GM18511 (cell line): Measurements from ENCODE around the gene ADRB1.
A peak's percentile ranks its signal among the peaks of the same experiment; 100 is the strongest.

Experiments
- ATAC-seq: cut with Tn5 transposase; IDR thresholded peaks from one replicate; pipeline ENCODE4 v1.9.1; 2021; ENCODE audit warnings: mild to moderate bottlenecking, moderate library complexity; ENCODE audit not compliant: unreplicated experiment

Gene ADRB1

DNA sequence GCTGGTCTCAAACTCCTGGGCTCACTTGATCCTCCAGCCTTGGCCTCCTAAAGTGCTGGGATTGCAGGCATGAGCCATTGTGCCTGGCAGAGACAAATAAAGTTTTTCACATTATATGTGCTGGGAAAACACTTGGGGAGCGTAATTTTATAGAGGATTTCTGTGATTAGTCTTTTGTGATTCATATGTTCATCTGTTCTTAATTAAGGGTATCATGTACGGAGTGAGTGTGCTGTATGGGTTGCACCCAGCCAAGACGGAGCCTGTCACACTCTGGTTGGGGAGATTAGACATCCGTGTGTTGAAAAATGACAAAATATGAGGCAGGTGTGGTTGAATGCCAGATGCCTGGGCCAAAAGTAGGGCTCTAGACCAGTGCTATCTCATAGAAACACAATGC, 10.3 kb downstream of the ADRB1 start:
- no peak for ATAC-seq

DNA sequence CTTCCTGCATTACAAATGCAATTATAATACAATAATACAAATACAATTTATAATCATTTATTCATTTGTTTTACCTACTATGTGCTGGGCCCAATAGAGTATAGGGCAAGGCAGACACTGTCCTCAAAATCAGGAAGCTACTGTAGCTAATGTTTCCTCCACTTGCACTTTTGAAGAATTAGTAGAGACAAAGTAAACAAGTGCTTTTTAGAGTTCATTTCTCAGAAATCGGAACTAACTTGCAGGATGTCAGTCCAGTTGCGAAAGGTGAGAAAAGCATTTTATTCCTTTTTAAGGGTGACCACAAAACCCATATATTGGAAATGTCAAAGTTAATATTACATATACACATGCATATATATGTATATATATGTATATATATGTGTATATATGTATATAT, 14.2 kb downstream of the ADRB1 start:
- no peak for ATAC-seq

DNA sequence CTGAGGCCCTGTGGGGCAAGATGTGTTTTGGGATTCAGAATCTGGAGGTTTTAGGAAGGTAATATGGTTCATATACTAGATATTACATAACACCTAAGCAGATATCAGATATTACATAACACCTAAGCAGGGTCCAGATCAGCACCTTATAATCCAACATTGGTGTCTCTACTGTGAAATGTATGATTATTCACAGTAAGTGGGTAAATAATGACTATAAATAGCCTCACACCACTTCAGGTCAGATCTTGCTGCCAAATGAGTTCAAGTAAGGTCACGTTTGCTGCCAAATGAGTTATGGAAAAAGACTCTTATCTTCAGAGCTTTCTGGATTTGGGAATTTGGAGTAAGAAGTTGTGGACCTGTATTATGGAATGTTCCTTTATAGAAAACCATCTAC, 14.6 kb downstream of the ADRB1 start:
- no peak for ATAC-seq

DNA sequence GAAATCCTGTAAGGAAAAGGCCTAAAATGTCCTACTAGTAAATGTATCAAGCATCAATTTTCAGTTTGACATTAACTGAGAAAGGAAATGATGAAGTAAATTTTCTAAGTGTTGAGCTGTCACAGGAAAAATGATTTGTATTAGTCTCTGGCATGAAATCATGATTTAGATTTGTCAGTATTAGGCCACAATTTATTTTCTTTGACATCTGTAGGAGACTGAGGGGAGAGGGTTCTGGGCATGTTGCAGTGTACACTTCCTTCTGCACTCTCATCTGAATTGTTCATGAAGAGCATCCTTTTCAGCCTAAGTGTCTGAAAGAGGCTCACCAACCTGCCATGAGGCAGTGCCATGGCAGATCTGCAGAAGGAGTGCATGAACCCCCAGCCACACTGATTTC, 15.9 kb downstream of the ADRB1 start:
- no peak for ATAC-seq

DNA sequence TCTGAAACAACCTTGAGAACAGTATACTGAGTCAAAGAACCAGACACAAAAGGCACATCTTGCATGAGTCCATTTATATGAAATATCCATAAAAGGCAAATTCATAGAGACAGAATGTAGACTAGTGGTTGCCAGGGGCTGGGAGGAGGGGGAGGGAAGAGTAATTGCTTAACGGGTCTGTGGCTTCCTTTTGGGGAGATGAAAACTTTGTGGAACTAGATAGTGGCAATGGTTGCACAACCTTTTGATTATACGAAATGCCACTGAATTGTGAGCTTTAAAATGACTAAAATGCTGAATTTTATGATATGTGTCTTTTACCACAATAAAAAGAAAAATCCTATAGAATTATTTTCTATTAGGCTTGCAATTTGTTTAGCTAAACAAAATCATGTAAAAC, 16.8 kb downstream of the ADRB1 start:
- no peak for ATAC-seq

DNA sequence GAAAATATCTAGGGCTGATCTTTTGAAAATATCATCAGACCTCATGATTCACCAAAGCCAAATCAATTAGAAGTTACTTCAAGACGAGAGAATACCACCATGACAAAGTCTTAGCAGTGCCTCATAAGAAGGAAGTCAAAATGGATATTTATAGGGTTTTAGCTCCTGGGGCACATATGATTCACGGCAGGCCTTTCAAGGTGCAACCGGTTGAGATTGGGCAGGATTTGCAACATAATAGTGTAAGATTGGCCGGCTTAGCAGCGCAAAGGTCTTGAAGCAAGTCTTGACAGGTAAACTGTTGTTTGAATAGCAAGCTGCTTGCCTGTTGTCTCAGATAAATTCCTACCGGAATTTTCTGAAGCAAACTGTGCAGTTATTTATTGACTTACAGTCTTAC, 17.5 kb downstream of the ADRB1 start:
- no peak for ATAC-seq

DNA sequence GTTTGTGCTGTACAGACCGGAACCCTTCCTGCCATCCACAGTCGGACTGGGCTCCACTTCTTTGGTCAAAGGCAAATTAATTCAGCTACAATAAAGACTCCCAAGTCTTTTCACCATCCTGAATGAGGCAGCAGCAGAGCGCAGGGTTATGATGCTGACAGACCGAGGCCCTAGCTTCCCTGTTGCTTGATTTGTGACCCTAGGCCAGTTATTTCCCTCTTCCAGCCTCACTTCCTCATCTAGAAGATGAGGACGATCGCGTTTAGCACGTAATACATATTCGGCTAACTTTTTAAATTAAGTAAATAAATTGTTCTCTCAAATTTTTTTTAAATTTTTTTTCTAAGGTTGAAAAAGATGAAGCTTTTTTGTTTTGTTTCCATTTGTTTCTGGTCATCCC, 18.1 kb downstream of the ADRB1 start:
- ATAC-seq = no peak

DNA sequence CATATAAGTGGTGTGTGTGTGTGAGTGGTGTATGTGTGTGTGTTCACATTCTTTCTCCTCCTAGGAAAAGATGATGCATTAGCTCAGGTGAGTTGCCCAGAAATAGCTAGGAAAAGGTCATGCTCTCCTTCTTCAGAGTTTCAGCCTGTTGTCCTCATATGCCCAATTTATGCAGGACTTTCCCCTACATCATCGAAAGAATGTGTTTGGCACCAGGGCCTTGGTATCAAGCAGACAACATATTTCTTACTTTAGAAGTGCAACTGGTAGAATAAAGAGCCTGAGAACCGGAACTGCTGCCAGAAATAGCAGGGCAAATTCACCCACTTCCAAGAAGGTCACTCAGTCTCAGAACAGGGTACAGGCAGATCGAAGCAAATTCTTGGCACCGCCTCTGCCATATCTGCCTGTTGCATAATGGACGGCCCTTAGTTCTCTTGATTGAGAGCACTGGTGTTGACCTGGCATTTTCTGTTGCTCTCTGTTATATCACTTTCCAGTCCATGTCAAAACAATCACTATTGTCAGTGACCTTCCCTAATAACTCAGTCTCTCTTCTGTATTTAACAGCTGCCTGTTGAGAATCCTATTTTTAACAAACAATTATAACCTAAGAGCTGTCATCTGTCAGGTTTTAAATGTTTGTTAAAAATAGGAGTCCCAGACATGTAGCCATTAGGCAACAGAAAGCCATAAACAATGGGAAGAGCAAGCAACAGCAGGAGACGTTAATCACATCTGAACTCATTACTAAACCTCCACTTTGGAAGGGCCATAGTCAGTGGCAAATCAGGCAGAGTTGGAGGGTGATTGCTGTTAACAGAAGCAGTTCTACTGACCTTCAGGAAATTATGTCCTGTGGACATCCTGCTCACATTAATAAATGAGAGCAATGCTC, 20.7 kb downstream of the ADRB1 start:
- no peak for ATAC-seq

DNA sequence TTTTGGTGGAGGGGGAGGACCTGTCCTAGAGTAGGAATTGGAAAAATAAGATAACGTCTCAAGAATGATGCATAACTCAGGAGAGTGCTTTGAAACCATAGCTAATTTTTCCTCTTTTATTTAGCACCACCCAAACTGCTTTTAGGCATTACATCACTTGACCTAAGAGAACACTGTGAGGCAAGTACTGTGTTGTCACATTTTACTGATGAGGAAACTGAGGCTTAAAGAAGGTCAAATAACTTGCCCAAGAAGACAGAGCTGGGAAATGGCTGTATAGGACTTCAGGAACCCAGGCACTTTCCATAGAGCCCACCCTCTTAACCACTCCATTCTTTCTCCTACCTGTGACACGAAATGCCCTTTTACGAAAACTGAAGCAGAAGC, 21.4 kb downstream of the ADRB1 start:
- no peak for ATAC-seq

DNA sequence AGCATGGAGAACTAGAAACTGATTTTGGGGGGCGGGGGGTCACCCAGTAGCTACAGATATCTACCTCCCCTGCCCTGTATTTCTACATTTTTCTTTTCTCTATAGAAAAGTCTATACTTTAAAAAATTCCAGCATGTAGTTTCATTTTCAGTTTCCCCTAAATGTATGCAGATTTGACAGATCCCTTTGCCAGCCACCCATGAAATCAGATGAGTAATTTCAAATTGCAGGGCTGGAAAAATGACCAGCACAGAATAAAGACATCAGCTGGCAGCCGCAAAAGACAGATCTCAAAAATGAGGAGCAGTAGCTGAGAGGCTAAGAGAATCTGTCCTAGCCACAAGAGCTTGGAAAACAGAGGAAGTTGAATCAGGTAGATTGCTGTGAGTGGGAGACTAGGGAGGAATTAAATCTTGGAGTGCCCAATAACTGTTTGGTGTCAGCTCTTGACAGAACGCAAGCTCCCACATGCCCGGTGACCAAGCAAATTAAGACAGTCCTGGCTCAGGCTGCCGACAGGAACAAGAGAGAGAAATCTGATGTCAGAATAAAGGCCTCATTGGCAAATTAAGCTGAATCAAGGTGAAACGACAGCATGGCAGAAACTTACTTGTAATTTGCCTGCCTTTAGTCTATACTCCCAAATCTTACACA, 24.5 kb downstream of the ADRB1 start:
- ATAC-seq = no peak

DNA sequence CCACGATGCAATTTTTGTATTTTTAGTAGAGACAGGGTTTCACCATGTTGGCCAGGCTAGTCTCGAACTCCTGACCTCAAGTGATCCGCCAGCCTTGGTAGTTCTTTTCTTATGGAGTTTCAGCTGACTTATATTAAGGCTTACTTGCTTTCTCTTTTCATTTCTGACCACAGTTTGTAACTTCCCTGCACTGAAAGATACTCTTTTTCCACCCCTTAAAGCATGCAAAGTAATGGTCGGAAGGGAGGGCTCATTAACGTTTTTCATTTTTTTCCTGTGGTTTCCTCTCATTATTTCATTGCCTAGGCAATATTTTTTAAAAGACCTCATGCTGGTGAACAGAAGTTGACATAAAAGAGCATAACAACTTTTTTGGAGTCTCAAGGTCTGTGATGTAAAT, 27.0 kb downstream of the ADRB1 start:
- peak; percentile 49 for ATAC-seq

DNA sequence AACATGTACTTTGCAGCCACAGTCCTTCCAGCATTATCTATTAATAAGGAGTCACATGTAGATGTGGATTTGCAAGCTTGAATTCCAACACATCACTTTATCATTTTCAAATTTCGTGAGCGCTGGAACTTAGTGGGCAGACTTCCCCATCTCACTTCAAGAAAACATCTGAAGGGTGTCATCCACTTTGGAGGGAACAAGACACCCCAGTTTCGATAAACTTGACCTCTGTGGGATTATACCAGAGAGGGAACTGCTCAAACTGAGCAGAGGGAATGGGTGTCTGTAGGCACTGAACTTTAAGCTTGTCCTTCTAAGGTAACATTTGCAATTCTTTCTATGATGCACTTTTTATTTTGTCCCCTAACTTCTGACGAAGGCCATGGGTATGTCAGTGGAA, 27.5 kb downstream of the ADRB1 start:
- ATAC-seq = peak; percentile 18

DNA sequence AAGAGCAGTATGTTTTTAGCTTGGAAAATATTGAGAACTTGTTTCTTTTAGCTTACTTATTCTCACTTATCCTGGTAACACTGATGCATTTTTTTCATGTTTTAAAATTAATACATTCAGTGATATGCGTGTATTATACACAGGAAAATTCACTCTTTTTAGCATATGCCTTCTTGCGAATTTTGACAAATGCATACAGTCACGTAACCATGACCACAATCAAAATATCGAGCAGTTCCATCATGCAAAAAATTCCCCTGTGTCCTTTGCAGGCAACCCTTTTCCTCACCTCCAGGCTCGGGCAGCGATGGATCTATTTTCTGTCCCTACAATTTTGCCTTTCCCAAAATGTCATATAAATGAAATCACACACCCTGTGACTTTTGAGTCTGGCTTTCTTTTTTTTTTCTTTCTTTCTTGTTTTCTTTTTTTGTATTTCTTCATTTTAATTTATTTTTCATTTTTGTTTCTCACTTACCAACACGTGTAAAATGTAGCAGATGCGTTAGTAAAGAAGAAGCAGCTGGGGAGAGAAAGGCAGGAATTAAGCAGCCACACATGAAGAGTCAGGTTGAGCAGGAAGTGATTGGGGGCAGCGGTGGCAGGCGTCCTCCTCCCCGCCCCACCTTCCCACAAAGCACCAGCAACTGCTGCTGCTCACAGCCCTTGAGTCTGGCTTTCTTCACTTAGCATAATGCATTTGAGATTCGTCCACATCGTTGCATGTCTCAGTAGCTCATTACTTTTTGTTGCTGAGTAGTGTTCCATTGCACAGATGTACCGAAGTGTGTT, 29.9 kb downstream of the ADRB1 start:
- ATAC-seq = peak; percentile 49

DNA sequence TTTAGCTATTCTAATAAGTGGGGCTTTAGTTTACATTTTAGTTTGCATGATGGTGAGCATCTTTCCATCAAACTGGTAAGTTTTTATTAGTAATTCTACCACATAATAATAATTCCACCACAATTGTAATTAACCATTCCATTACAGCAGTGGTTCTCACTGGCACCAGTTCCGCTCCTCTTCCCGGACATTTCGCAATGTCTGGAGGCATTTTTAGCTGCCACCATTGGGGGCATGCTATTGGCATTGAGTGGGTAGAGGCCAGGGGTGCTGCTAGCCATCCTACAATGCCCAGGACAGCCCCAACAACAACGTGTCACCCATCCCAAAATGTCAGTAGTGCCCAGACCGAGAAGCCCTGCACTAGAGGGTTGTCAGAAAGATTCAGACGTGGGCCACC, 31.4 kb downstream of the ADRB1 start:
- no peak for ATAC-seq

DNA sequence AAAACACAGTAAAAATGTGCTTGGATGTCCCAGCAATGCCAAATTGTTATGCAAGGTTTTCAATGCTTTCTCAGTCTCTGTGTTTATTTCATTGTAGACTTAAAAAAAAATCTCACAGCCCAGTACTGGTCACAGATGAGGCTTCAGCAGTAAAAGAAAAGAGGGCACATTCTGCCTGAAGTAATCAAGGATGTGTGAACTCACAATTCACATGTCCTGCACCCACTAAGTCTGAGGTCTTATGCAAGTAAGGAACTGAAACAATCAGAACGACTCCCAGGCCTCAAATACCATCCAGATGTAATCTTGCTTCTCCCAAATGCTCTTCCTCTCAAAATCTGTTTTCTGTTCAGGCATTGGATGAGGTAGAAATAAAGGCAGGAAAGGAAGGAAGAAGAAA, 33.7 kb downstream of the ADRB1 start:
- ATAC-seq = peak; percentile 51

DNA sequence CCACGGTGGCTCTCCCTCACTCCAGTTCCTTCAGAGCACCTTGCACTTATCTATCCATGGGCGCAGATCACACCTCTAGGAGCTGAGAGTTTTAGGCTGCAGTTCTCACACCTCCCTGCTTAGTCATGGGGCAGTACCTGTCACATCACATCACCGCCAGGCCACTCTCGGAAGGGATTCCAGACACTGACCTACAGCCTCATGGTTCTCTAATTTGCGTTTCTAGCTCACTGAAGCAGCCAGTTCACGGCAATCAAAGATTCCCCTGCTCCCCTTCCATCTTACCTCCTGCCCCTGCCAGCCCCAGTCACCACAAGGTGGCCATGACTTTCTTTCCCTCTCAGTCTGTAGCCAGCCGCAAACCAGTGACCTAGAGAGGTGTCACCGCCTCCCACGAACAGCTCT, 34.2 kb downstream of the ADRB1 start:
- peak; percentile 79 for ATAC-seq

DNA sequence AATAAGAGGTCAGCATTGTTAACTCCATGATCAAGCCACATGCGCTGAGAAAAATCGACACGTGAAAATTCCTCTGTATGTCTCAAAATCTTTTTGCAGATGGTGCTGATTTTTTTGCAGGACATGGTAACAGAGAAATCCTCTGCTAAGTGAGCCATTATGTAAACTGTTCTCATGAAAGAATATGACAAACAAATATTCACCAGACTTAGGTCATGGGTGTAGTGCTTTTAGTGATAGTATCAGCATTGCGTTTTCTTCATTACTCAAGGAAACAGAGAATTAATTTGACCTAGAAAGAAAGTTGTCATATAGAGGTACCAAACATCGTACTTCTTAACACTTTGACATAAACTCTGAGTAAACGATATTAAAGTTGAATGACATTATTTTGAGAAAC, 34.7 kb downstream of the ADRB1 start:
- ATAC-seq = no peak

DNA sequence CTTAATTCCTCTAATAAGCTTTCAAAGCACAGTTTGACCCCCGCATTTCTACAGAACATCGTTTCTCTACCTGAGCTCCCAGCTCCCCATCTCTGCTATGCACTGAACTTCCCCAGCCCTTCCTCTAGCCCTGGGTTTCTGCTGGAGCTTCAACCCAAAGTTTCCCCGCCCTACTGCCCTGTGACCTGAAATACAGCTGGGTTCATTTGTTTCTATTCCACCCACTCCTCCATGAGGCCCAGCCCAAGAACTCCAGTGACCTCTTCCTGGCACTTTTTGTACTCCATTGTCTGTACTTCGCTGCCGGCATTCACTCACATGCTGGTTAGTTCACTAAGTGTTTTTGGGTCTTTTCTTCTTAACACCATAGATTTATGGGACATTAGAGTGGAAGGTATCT, 35.8 kb downstream of the ADRB1 start:
- ATAC-seq = no peak

DNA sequence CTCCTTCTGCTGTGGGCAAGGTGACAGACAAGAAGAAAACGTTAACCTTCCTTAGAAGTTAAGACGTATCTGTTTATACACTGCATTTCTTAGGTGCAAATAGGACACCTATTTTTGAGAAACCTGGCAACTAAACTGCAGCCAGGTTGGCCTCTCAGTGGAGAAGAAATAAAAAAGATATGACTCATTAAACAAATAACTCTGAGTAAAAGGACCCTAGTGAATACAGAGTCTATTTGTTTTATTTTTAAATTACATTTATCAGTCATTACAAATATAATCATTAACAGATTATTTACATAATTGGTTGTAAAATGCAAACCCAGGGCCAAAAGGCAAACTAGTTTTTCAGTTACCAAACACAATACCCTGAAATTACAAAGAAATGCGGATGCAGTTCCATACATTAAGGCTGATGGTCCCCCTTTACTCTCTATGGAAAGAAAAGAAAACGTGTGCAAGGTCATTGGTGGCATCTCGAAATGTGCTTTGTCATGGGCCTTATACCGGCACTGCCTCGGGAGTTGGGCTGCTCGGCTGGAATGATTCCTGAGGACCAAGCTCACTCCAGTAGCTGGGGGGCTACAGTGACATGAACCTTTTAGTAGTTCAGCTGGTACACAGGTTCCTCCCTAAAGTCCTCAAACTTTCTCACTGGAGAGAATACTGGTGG, 38.4 kb downstream of the ADRB1 start:
- no peak for ATAC-seq

DNA sequence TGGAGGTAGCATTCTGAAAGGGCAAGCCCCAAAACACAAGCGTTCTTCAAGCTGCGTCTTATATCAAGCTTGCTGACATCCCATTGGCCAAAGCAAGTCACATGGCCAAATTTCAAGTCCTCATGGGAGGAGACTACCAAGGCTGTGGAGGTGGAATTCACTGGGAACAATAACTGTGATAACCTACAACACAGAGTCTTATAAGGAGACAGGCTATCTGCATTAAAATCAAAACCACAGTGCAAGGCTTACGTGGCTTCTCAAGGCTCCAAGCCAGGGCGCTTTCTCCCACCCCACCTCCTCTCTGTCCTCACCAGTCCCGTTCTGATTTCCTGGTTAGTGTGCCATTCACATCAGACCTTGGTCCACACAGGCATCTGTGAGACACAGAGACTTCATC, 39.4 kb downstream of the ADRB1 start:
- no peak for ATAC-seq

DNA sequence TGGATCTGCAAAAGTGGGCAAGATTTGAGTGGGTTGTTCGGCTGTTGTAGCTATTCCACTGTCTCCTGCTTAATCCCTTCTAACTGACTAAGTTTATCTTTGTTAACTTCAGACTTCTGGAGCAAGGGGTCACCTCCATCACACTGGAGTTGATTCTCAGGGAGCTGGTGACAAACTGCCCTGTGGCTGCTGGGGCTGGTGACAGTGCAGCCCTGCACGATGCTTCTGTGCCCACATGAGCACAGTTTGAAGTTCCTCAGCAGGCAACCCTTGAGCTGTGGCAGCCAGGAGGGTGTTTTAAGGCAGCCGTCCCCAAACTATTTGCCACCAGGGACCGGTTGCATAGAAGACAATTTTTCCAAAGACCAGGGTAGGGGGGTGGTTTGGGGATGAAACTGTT, 40.5 kb downstream of the ADRB1 start:
- no peak for ATAC-seq
